CD14-positive monocyte (primary cell): ENCODE data around the gene APCDD1. TPM values are rescaled to one million over a fixed set of nuclear protein-coding genes. Genes with fewer than 3 reads are reported as not detected.

Experiments used
- DNase-seq, 3 donors: peaks; one replicate each; pipeline ENCODE4 v3.0.0-alpha.2; 2011 to 2022
- H2AFZ ChIP-seq: 2 replicates; pipeline ENCODE4 v1.6.0; 2012; ENCODE audit warnings: mild to moderate bottlenecking, low read depth, low read length, inconsistent platforms; ENCODE audit not compliant: insufficient read depth, poor library complexity, severe bottlenecking
- H3K27ac ChIP-seq, 2 donors: 1 replicate in 1 of 2; 2 replicates in 1 of 2; pipeline ENCODE4 v1.5.1; 2012 to 2013; ENCODE audit warnings: low read length in 2 of 2, control low read depth in 1 of 2, inconsistent platforms in 1 of 2, low read depth in 1 of 2, mild to moderate bottlenecking in 1 of 2
- H3K27me3 ChIP-seq, 2 donors: one replicate each; pipeline versions ENCODE4 v1.6.0 to v1.6.1; 2011 to 2013; ENCODE audit warnings: low read length in 2 of 2; ENCODE audit not compliant: control insufficient read depth in 2 of 2, insufficient read depth in 2 of 2
- H3K36me3 ChIP-seq, 2 donors: replicated peaks in 1 of 2; 1 replicate in 1 of 2; 2 replicates in 1 of 2; pipeline versions ENCODE4 v1.5.1 to v1.6.1; 2012 to 2013; ENCODE audit warnings: low read length in 2 of 2, control low read depth in 1 of 2, inconsistent platforms in 1 of 2, mild to moderate bottlenecking in 1 of 2; ENCODE audit not compliant: insufficient read depth in 2 of 2, control insufficient read depth in 1 of 2
- H3K4me1 ChIP-seq, 2 donors: 1 replicate in 1 of 2; 2 replicates in 1 of 2; pipeline versions ENCODE4 v1.5.1 to v1.6.1; 2012 to 2013; ENCODE audit warnings: low read length in 2 of 2, control low read depth in 1 of 2, inconsistent platforms in 1 of 2, mild to moderate bottlenecking in 1 of 2, moderate library complexity in 1 of 2; ENCODE audit not compliant: insufficient read depth in 2 of 2, control insufficient read depth in 1 of 2
- H3K4me2 ChIP-seq: replicated peaks from 2 replicates; pipeline ENCODE3; 2012; ENCODE audit warnings: low read length, moderate library complexity, mild to moderate bottlenecking; ENCODE audit not compliant: poor library complexity, severe bottlenecking; ENCODE audit errors: extremely low read depth
- H3K4me3 ChIP-seq, 3 experiments: fragments of 200-600 bp in 1 of 3; sonication (generic) in 1 of 3; replicated peaks in 1 of 3; 1 replicate in 2 of 3; 2 replicates in 1 of 3; pipeline ENCODE4 v1.5.1; 2011 to 2013; ENCODE audit warnings: low read length in 3 of 3, mild to moderate bottlenecking in 3 of 3, control low read depth in 2 of 3, low read depth in 2 of 3, inconsistent platforms in 1 of 3, moderate library complexity in 1 of 3
- H3K79me2 ChIP-seq: 2 replicates; pipeline ENCODE4 v1.6.0; 2012; ENCODE audit warnings: mild to moderate bottlenecking, control low read depth, inconsistent platforms, low read length, moderate library complexity; ENCODE audit not compliant: insufficient read depth
- H3K9ac ChIP-seq: 2 replicates; pipeline ENCODE4 v1.6.0; 2017; ENCODE audit warnings: low read length, mild to moderate bottlenecking; ENCODE audit not compliant: insufficient read depth, poor library complexity, severe bottlenecking
- H3K9me3 ChIP-seq, 2 donors: replicated peaks in 1 of 2; 1 replicate in 1 of 2; 2 replicates in 1 of 2; pipeline versions ENCODE4 v1.5.1 to v1.6.1; 2012 to 2013; ENCODE audit warnings: low read length in 2 of 2, control low read depth in 1 of 2; ENCODE audit not compliant: control insufficient read depth in 1 of 2, insufficient read depth in 1 of 2
- H4K20me1 ChIP-seq: 2 replicates; pipeline ENCODE4 v1.6.0; 2012; ENCODE audit warnings: mild to moderate bottlenecking, low read length, control low read depth, moderate library complexity; ENCODE audit not compliant: insufficient read depth
- H3K27ac Mint-ChIP-seq, 7 donors: one replicate each; pipeline ENCODE4 v1.8.0; 2020; ENCODE audit warnings: mild to moderate bottlenecking in 7 of 7, mixed read lengths in 7 of 7, moderate library complexity in 6 of 7, inconsistent platforms in 2 of 7
- H3K27me3 Mint-ChIP-seq, 3 donors: one replicate each; pipeline ENCODE4 v1.8.0; 2021 to 2022; ENCODE audit warnings: low read depth in 3 of 3, mild to moderate bottlenecking in 3 of 3, mixed read lengths in 3 of 3, moderate library complexity in 3 of 3, inconsistent platforms in 1 of 3
- H3K36me3 Mint-ChIP-seq, 2 donors: one replicate each; pipeline ENCODE4 v1.8.0; 2020; ENCODE audit warnings: mixed read lengths in 2 of 2, inconsistent platforms in 1 of 2, mild to moderate bottlenecking in 1 of 2
- H3K4me1 Mint-ChIP-seq: one replicate; pipeline ENCODE4 v1.8.0; 2020; ENCODE audit warnings: mild to moderate bottlenecking, mixed read lengths
- H3K4me3 Mint-ChIP-seq, 2 donors: one replicate each; pipeline ENCODE4 v1.8.0; 2020; ENCODE audit warnings: mild to moderate bottlenecking in 2 of 2, mixed read lengths in 2 of 2, moderate library complexity in 1 of 2
- H3K9me3 Mint-ChIP-seq, 7 donors: one replicate each; pipeline ENCODE4 v1.8.0; 2020 to 2022; ENCODE audit warnings: mixed read lengths in 7 of 7, mild to moderate bottlenecking in 6 of 7, moderate library complexity in 6 of 7, inconsistent platforms in 2 of 7
- CTCF ChIP-seq: fragments of 200-600 bp; IDR thresholded peaks from one replicate; pipeline ENCODE4 v1.8.0; 2022; ENCODE audit warnings: antibody characterized with exemption, mild to moderate bottlenecking
- WGBS: methylation state at CpG from one replicate; pipeline ENCODE4 v1.1.5; 2013; ENCODE audit warnings: missing lambda C conversion rate; ENCODE audit not compliant: insufficient coverage; 5-methylcytosine and 5-hydroxymethylcytosine counted together
- intact Hi-C, 2 donors: fragments of 100-400 bp; cut with micrococcal nuclease; formaldehyde crosslinking; loops; one replicate each; pipeline versions ENCODE4 v1.15.0 to v1.15.1; 2023
- polyA plus RNA-seq, 3 donors: library from polyadenylated mRNA; depleted of rRNA in 1 of 3; unstranded in 2 of 3; stranded (reverse) in 1 of 3; fragments of 300-500 nt in 2 of 3; fragments of >200 nt in 1 of 3; fragmentation: Illumina TruSeq in 2 of 3; gene quantifications; 1 replicate in 2 of 3; 2 replicates in 1 of 3; pipeline ENCODE4 v1.2.3, GENCODE V29; 2012 to 2021

Gene APCDD1
- polyA plus RNA-seq, 3 donors: 1.2 to 4.8 (median 1.6) TPM

GRCh38 chr18:10432781-10433180 is 21.7 kb upstream of the APCDD1 start:
- Mint-ChIP-seq H3K36me3 (no peaks in the 10 kb centered on the region), H3K27ac (no peak overlapping the region), H3K4me1 (peaks cover under 1% of the 10 kb centered on the region), H3K9me3 (peaks cover 0 to 3% (median 0%) of the 10 kb centered on the region in 7 donors), H3K27me3 (peaks cover 0 to 8% (median 5%) of the 10 kb centered on the region in 3 donors), H3K4me3 (no peak overlapping the region)
- no peak overlapping the region for H2AFZ ChIP-seq
- no peaks in the 10 kb centered on the region for H3K4me1 ChIP-seq
- no peaks in the 10 kb centered on the region for H3K27me3 ChIP-seq
- no peaks in the 10 kb centered on the region for H3K79me2 ChIP-seq
- no peak for TF ChIP-seq CTCF
- no peaks in the 10 kb centered on the region for H4K20me1 ChIP-seq
- intact Hi-C loops: no loop called here
- H3K36me3 ChIP-seq: no peaks in the 10 kb centered on the region
- no peaks in the 10 kb centered on the region for H3K9me3 ChIP-seq
- no peak overlapping the region for H3K9ac ChIP-seq
- 100% methylated on average over 5 of the region's 7 CpGs for WGBS
- no peak for DNase-seq
- no peak overlapping the region for H3K27ac ChIP-seq
- H3K4me2 ChIP-seq: no peak overlapping the region
- H3K4me3 ChIP-seq: no peak overlapping the region

- no peaks in the 10 kb centered on the region for H3K9me3 ChIP-seq
- no peaks in the 10 kb centered on the region for H3K36me3 Mint-ChIP-seq
- no peak overlapping the region for H3K27ac ChIP-seq
- H3K36me3 ChIP-seq: no peaks in the 10 kb centered on the region
- no peaks in the 10 kb centered on the region for H3K9me3 Mint-ChIP-seq
- no peak for TF ChIP-seq CTCF
- H3K4me3 Mint-ChIP-seq: no peak overlapping the region
- 88% methylated on average over 1 of the region's 3 CpGs for WGBS
- H3K27ac Mint-ChIP-seq: no peak overlapping the region
- no peak overlapping the region for H2AFZ ChIP-seq
- H3K4me1 Mint-ChIP-seq: peaks cover 14% of the 10 kb centered on the region
- H3K9ac ChIP-seq: no peak overlapping the region
- peaks cover 1 to 5% (median 1%) of the 10 kb centered on the region in 3 donors for H3K27me3 Mint-ChIP-seq
- no peaks in the 10 kb centered on the region for H3K27me3 ChIP-seq
- H3K4me1 ChIP-seq: peaks cover 0 to 2% of the 10 kb centered on the region in 2 donors
- no peak overlapping the region for H3K4me3 ChIP-seq
- no peak for DNase-seq
- intact Hi-C loops: no loop called here
- no peak overlapping the region for H3K4me2 ChIP-seq
- no peaks in the 10 kb centered on the region for H4K20me1 ChIP-seq
- H3K79me2 ChIP-seq: no peaks in the 10 kb centered on the region
These were observed 18.3 kb upstream of the APCDD1 start for GRCh38 chr18:10436160-10436559.
